GM18502 (cell line): ENCODE data around the gene SNRPD3.
"Not testable (repeated sequence)": the region's sequence is repeated elsewhere in the genome, so short reads cannot be mapped to it uniquely, and the experiment has no call there.

Experiments used
- ATAC-seq: cut with Tn5 transposase; IDR thresholded peaks from one replicate; pipeline ENCODE4 v1.9.1; 2021; ENCODE audit warnings: mild to moderate bottlenecking; ENCODE audit not compliant: unreplicated experiment, poor library complexity

SNRPD3 gene

GRCh38 chr22:24603770-24604629 lies 48.2 kb downstream of the SNRPD3 start:
- not testable (repeated sequence) for ATAC-seq

- not testable (repeated sequence) for ATAC-seq
Observed at GRCh38 chr22:24606340-24606739, 50.5 kb downstream of the SNRPD3 start.

- peak; percentile 57 for ATAC-seq
Observed at GRCh38 chr22:24607429-24607983, 51.7 kb downstream of the SNRPD3 start.

GRCh38 chr22:24608327-24608726 lies 52.5 kb downstream of the SNRPD3 start:
- not testable (repeated sequence) for ATAC-seq

DNA sequence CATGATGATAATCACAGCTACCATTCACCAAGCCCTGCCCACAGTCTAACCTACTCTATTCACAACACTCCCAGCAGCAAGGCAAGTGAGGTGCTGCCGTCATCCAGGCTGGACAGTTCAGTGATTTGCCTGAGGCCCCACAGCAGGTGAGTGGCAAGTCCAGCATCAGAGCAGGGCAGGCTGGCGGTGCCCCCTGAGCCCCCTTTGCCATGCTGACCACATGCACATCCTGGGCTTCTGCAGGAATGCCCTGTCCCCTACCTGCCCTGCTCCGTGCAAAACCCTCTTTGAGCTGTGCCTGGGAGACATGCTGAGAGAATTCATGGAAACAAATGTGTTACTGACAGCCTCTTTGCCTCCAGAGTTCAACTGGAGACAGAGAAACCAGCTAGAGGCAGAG lies 54.1 kb downstream of the SNRPD3 start:
- not testable (repeated sequence) for ATAC-seq

DNA sequence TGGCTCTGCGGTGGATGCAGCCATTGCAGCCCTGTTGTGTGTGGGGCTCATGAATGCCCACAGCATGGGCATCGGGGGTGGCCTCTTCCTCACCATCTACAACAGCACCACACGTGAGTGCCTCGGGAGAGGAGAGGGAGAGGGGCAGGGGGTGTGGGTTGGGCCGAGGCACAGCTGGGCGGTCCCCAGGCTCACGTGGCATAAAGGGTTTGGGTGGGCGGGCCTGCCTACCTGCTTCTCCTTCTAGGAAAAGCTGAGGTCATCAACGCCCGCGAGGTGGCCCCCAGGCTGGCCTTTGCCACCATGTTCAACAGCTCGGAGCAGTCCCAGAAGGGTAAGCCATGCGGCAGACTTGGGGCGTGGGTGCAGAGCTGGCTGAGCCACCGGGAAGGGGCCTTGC lies 59.0 kb downstream of the SNRPD3 start:
- not testable (repeated sequence) for ATAC-seq

DNA sequence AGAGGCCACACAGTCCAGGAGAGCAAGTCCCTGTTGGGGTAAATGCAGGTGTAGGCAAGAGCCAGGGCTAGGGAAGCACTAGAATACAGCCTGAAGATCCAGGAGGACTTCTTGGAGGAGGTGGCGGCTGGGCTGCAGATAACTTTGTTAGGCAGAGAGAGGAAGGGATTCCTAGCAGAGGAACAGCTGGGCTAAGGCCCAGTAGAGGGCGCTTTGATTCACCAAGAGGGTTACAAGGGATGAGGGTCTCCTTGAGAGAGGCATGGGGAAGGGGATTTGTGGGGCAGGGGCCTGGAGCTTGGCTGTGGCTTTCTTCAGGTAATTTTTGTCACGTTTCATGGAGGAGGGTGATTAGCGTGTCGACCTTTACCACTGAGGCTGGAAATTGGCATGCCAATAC lies 65.4 kb downstream of the SNRPD3 start:
- not testable (repeated sequence) for ATAC-seq

GRCh38 chr22:24622596-24622995 lies 66.8 kb downstream of the SNRPD3 start:
- ATAC-seq = not testable (repeated sequence)
